ENCODE data around the gene MEGF8.
A peak's percentile ranks its signal among the peaks of the same experiment; 100 is the strongest.

Gene MEGF8

DNA sequence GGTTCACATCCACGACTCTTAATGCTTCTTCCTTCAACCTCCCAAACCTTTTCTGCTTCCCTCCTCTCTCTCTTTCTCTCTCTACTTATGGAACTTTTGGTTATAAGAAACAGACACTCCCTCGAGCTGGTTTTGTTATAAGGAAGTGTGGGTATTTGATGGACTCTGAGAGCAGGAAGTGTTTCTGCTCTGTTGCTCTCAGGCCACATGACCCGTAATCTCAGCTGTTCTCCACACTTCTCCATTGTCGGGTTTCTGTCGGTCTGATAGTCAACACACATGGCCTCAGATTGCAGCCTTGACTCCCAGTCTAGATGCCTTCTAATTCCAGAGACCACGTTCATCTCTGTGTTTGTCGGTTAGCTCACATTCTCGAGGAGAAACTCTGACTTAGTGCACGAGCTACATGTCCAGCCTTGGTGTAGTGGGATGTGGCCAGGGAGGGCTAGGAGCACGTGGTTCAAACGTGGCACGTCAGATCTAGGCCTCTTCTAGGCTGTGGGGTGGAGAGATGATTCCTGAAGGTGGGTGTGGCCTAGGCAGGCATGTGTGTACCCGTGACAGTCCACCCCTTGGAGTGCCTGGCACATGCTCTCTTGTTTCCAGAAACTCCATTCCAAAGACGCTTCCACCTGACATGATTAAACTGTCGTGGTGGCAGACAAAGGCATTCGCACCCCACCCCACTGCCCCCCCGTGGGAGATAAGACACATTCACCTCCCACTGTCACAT, 38.3 kb downstream of the MEGF8 start:
- DNase-seq: peak in 5 of 42 donors; percentile 9 to 44 (median 31)
- intact Hi-C loops (cut with DNase I): no loop called here

DNA sequence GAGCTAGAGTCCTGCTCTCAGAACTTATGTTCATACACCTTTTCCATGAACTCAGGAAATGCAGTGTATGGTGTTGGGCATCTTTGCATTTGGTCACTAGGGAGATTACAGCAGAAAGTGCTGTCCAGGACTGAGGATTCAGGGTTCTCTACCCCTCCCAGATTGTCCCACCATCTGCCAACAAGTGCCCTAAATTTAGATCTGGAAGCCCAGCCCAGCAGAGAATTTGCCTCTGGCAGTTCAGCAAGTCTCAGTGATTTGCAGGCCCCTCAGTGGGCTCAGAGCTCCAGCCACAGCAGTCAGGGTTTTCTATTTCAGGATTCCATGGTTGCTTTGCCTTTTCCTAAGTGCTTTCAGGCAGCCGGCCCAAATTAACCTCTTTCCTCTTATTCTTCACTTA, 41.2 kb downstream of the MEGF8 start:
- DNase-seq: no peak
- intact Hi-C loops (cut with DNase I): no loop called here

DNA sequence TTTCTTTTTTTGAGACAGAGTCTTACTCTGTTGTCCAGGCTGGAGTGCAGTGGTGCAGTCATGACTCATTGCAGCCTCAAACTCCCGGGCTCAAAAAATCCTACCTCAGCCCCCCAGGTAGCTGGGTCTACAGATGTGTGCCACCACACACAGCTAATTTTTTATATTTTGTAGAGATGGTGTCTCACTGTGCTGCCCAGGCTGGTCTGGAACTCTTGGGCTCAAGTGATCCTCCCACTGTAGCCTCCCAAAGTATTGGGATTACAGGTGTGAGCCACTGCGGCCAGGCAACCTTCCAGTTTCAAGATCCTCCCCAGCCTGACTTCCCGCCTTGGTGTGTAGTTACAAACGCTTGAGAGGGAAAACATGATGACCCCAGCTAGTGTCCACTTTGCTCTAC, 42.5 kb downstream of the MEGF8 start:
- DNase-seq: no peak
- intact Hi-C loops (cut with DNase I): no loop called here

DNA sequence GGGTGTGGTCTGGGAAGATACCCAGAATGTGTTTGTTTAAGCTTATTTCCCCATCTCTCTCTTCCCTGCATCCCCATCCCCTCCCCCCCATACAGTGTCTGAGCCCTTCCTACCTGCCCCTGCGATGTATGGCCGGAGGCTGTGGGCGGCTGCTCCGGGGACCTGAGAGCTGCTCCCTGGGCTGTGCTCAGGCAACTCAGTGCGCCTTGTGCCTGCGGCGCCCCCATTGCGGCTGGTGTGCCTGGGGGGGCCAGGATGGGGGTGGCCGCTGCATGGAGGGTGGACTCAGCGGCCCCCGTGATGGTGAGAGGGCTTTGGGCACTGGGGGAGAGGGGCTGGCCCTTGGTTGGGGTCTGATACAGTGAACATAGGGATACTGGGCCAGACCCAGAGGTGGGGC, 42.9 kb downstream of the MEGF8 start:
- intact Hi-C loops (cut with DNase I): no loop called here
- no peak for DNase-seq

DNA sequence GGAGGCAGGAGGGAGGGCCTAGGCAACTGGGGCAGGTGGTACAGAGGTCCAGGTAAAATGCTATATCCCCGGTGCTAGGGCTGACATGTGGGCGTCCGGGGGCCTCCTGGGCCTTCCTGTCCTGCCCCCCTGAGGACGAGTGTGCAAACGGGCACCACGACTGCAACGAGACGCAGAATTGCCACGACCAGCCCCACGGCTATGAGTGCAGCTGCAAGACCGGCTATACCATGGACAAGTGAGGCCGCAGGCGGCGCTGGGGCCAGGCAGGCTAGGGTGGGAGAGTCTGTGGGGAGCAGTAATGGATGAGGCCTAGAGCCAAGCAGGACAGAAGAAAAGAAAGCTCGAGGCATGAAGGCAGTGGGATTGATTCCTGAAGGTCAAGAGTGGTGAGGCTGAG, 43.3 kb downstream of the MEGF8 start:
- DNase-seq: no peak
- intact Hi-C loops (cut with DNase I): no loop called here

DNA sequence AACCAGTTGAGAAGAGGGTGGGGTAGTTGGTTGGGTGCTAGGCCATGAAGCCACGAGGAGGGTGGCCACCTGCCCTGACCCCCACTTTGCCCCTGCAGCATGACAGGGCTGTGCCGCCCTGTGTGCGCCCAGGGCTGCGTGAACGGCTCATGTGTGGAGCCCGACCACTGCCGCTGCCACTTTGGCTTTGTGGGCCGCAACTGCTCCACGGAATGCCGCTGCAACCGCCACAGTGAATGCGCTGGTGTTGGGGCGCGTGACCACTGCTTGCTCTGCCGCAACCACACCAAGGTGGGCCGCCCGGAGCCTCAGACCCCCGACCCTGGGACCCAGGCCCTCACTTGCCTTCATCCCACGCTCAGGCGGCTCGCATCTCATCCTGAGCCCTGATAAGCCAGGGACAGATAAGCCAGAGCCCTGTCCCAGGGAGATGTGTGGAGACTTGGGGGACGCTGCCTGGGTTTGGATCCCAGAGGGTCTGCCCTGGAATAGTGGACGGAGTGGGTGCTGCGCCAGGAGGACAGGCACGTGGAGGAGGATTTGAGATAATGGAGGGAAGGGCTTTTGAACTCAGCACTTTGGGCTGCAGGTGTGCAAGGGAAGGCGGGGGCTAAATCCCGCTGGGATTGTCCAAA, 44.1 kb downstream of the MEGF8 start:
- intact Hi-C loops (cut with DNase I): no loop called here
- DNase-seq: no peak

DNA sequence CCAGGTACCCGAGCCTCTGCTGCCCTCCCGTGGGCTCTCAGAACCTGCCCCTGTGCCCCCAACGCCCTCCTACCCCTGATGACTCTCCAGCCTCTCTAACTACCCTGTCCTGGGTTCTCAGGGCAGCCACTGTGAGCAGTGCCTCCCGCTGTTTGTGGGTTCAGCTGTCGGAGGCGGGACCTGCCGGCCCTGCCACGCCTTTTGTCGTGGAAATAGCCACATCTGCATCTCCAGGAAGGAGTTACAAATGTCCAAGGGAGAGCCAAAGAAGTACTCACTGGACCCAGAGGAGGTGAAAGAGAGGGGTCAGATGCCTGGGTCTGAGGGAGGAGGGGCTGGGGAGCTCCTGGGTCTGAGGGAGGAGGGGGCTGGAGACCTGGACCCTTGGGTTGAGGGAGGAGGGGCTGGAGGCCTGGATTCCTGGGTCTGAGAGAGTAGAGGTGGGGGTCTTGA, 44.7 kb downstream of the MEGF8 start:
- no peak for DNase-seq
- intact Hi-C loops (cut with DNase I): no loop called here

DNA sequence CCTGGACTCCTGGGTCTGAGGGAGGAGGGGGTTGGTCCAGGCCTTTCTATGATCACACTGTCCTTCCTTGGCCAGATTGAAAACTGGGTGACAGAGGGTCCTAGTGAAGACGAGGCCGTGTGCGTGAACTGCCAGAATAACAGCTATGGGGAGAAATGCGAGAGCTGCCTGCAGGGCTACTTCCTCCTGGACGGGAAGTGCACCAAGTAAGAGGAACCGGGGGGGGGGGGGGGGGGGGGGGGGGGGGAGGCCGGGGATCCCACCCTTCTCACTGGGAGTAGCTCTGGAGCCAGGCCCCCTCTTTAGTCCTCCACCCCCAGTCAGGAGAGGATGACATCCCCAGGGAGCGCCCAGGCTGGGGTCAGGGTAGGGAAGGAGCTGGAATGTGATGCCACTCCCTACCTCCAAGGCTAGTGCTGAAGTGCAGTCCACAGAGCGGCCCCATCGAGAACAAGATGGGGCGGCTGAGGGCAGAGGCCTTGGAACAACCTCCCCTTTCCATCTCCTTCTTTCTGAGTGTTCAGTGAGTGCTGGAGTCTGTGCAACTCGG, 45.3 kb downstream of the MEGF8 start:
- no peak for DNase-seq
- intact Hi-C loops (cut with DNase I): no loop called here

DNA sequence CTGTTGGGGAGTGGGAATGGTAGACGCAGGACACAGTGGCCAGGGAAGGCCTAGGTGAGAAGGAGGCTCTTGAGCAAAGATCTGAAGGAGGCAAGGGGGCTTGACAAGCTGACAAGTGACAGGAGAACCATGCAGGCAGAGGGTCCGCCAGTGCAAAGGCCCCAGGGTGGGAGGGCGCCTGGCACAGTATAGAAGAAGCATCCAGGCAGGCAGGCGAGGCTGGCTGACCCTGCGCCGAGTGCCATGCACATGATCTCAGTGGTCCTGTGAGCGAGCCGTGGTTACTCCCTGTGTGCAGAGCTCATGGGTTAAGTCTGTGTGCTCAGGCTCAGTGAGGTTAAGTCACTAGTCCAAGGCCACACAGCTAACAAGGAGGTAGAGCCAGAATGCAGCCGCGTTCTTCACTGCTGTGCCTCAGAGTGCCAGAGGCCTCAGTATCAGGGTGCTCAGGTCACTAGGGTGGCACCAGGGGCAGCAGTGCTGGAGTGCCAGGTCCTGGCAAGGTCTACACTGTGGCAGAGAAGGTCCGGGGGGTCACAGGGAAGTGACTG, 49.5 kb downstream of the MEGF8 start:
- intact Hi-C loops (cut with DNase I): no loop called here
- no peak for DNase-seq

DNA sequence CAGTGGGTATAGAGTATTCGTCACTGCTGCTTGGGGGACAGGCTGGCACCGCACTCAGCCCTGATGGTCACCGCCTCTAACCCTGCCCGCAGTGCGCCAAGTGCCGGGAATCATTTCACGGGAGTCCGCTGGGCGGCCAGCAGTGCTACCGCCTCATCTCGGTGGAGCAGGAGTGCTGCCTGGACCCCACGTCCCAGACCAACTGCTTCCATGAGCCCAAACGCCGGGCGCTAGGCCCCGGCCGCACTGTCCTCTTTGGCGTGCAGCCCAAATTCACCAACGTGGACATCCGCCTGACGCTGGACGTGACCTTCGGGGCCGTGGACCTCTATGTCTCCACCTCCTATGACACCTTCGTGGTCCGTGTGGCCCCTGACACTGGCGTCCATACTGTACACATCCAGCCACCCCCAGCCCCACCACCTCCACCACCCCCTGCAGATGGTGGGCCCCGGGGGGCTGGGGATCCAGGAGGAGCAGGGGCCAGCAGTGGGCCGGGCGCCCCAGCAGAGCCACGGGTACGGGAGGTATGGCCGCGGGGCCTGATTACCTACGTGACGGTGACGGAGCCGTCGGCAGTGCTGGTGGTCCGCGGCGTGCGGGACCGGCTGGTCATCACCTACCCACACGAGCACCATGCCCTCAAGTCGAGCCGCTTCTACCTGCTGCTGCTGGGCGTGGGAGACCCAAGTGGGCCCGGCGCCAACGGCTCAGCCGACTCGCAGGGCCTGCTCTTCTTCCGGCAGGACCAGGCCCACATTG, 50.2 kb downstream of the MEGF8 start:
- intact Hi-C loops (cut with DNase I): no loop called here
- DNase-seq: no peak

DNA sequence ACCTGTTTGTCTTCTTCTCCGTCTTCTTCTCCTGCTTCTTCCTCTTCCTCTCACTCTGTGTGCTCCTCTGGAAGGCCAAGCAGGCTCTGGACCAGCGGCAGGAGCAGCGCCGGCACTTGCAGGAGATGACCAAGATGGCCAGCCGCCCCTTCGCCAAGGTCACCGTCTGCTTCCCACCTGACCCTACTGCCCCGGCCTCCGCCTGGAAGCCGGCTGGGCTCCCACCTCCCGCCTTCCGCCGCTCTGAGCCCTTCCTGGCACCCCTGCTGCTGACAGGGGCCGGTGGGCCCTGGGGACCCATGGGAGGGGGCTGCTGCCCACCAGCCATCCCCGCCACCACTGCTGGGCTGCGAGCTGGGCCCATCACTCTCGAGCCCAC, 50.7 kb downstream of the MEGF8 start:
- DNase-seq: no peak
- intact Hi-C loops (cut with DNase I): no loop called here

DNA sequence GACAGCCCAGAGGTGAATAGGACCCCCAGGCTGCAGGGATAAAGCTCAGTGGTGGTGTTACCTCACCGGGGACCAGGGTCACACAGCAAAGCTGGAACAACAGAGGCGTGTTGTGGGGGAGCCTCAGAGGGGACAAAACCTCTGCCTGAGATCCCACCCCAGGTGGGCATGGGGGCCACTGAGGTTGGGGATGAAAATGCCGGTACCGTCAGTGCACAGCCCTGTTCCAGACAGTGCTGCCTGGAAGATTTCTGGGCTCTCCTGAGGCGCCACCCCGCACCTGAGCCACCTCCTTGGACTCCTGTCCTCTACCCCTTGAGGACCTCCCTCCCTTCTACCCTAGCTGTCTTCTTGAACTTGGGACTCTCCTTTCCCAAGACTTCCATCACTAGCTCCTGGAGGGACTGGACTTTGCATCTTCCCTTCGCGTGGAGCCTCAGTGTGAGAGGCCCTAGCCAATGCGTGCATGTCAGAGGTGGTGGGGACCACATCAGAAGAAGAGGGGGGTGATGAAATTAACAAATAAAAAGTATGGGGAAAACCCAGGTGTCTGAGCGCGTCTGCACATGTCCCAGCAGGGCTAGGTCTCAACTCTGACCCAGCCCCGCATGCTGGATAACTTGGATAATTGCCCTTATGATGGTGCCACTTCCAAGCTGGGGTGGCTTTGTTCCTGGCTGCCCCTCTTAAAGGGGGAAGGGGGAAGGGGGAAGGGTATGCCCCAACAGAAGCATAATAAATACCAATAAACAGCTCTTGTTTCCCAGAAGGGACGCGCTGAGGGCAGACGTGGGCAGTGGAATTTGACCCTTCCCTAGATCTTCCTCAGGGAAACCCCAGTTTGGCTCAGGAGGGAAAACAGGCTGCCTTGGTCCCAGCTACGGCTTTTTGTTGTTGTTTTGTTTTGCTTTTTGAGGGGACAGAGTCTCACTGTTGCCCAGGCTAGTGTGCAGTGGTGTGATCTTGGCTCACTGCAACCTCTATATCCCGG, 53.1 kb downstream of the MEGF8 start:
- intact Hi-C loops (cut with DNase I): no loop called here
- no peak for DNase-seq

DNA sequence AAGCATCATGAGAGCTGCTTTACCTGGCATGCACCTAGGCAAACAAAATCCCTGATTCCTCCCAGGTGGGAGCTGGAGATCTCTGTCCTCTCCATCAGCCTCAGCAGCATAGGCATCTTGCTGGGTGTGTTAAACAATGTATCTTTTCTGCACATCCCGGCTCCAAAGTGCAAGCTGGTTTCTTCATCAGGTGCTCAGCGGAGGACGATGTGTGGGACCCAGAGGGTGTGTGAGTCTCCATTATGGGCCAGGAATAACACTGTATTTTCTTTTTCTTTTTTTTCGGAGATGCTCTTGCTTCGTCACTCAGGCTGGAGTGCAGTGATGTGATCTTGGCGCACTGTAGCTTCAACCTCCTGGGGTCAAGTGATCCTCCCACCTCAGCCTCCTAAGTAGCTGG, 54.7 kb downstream of the MEGF8 start:
- DNase-seq: peak in 30 of 42 donors; percentile 16 to 83 (median 43)
- intact Hi-C loops (cut with DNase I): no loop called here

DNA sequence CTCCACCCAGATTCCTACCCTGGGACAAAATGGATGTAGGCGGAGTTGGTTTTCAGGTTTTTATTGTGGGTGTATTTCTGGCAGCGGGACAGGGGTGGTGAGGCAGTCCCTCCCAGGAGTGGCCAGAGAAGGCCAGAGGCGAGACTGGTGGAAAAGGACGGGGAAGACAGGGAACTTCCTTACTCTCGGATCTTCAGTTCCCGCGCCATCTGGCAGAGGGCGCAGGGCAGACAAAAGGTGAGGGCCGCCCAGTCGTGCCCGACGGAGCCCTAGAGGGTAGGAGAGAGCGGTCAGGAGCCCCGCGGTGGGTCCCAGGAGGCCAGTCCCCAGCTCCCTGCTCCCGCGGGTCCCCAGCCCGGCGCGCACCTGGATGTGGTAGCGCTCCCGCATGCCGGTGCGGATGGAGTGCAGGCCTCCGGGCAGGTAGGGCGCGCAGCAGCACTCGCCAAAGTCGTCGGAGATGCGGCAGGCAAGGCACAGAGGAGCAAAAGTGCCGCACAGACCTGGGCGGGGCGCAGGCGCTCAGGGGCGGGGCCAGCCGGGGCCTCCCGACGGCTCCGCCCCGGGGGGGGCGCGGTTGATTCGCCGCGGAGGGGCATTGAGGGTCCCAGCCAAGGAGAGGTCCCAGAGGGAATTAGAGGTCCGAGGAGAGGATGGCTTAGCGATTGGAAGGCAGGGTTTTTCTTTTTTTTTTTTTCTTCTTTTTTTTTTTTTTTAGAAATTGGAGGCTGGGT, 61.7 kb downstream of the MEGF8 start:
- DNase-seq: peak in 41 of 42 donors; percentile 34 to 83 (median 65)

DNA sequence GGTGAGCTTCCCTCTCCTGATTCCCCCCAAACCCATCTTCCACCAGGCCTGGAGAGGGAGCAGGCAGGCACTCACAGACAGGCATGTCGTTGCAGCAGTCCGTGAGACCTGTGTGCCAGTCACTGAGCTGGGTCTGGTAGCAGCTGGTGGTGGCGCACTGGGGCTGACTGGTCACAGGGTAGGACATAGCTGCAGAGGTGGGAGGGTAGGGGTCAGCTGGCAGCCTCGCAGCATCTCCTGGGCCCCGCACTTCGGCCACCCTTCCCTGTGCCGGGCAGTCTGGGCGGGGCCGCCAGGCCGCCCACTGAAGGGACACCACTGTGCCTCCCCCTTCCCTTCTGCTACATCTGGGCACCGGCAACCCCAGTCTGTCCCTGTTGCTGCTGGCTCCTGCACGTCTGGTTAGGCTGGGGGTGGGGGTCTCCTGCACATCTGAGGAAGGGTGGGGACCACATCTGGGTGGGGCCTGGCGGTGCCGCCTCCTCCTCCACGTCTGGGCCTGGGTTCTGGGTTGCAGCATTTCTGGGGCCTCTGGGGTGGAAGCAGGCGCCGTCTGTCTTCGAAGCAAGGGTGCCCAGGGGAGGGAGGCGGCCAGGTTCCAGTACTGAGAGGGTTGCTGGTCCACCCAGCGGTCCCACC, 63.5 kb downstream of the MEGF8 start:
- intact Hi-C loops (cut with DNase I): no loop called here
- no peak for DNase-seq

More for the DNA sequence above, 61.7 kb downstream of the MEGF8 start:
- intact Hi-C loops (cut with DNase I): no loop called here

DNA sequence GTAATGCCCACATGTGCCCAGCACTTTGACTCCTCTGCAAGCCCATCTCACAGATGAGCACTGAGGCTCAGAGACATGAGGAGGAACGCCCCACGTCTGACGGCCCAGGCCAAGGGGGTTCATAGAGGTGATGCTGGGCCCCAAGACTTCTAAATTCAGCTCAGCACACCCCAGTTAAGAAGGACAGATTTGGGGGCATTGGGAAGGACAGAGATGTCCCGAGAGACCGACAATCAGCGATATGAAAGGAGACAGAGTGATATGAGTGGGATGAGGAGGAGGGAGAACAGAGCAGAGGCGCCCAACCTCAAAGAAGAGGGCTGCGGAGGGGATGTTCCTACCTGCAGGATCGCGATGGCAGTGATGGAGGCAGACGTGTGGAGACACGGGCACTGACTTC, 64.5 kb downstream of the MEGF8 start, which contains the start of gene CNFN:
TSS of gene CNFN (minus strand) at position 399 of the 400 bp plus-strand sequence. CDS start 1,260 bp downstream, outside the sequence.
- peak in 2 of 42 donors; percentile 33 to 49 for DNase-seq
- intact Hi-C loops (cut with DNase I): no loop called here

DNA sequence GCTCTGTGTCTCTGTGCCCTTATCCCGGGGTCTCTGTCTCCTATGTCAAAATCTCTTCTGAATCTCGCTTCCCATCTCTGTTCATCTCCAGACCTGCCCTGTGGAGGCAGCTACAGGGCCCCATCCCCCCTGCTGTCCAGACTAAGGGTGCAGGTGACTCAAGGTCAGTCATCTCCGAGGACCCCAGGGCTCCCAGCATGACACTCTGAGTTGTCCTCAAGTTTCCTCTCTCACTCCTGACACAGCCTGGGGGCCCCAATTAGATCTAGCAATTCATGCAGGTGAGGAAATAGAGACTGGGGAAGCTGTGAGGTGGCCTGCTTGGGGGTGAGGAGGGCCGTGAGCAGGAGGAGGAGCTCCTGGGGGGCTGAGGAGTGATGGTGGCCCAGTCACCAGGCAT, 66.7 kb downstream of the MEGF8 start:
- intact Hi-C loops (cut with DNase I): no loop called here
- no peak for DNase-seq

Data from head of caudate nucleus (tissue), 42 donors.